Natural killer cell (primary cell): ENCODE results near the gene MAD1L1. TPM values are rescaled to one million over a fixed set of nuclear protein-coding genes. Genes with fewer than 3 reads are reported as not detected.
"Not testable (repeated sequence)": the region's sequence is repeated elsewhere in the genome, so short reads cannot be mapped to it uniquely, and the experiment has no call there.

Experiments
- ATAC-seq, 3 donors: fragments of 150-1000 bp in 2 of 3; fragments of 200-7000 bp in 1 of 3; cut with Tn5 transposase; 1 replicate in 1 of 3; 2 replicates in 2 of 3; pipeline ENCODE4 v1.10.0; 2021; ENCODE audit warnings: mild to moderate bottlenecking in 2 of 3, moderate library complexity in 2 of 3
- DNase-seq, 2 donors: peaks; one replicate each; pipeline versions ENCODE4 v3.0.0 to v3.0.0-alpha.2; 2013 to 2021; ENCODE audit warnings: mixed read lengths in 1 of 2
- H3K27ac ChIP-seq: one replicate; pipeline ENCODE4 v1.5.1; 2013; ENCODE audit warnings: mild to moderate bottlenecking, low read length
- H3K27me3 ChIP-seq: one replicate; pipeline ENCODE4 v1.6.1; 2013; ENCODE audit warnings: low read length; ENCODE audit not compliant: control insufficient read depth, insufficient read depth
- H3K36me3 ChIP-seq: one replicate; pipeline ENCODE4 v1.6.1; 2013; ENCODE audit warnings: low read length; ENCODE audit not compliant: control insufficient read depth, insufficient read depth
- H3K4me1 ChIP-seq: one replicate; pipeline ENCODE4 v1.6.1; 2013; ENCODE audit warnings: low read length; ENCODE audit not compliant: control insufficient read depth, insufficient read depth
- H3K4me3 ChIP-seq: one replicate; pipeline ENCODE4 v1.5.1; 2013; ENCODE audit warnings: low read length
- H3K9me3 ChIP-seq: one replicate; pipeline ENCODE4 v1.6.1; 2013; ENCODE audit warnings: low read length; ENCODE audit not compliant: control insufficient read depth, insufficient read depth
- H3K27ac Mint-ChIP-seq, 2 donors: one replicate each; pipeline ENCODE4 v1.8.0; 2022; ENCODE audit warnings: mild to moderate bottlenecking in 2 of 2, mixed read lengths in 2 of 2, moderate library complexity in 1 of 2
- H3K27me3 Mint-ChIP-seq, 2 donors: one replicate each; pipeline ENCODE4 v1.8.0; 2022; ENCODE audit warnings: low read depth in 2 of 2, mixed read lengths in 2 of 2
- H3K36me3 Mint-ChIP-seq: one replicate; pipeline ENCODE4 v1.8.0; 2022; ENCODE audit warnings: mixed read lengths
- H3K4me1 Mint-ChIP-seq, 2 donors: one replicate each; pipeline ENCODE4 v1.8.0; 2022; ENCODE audit warnings: mixed read lengths in 2 of 2
- H3K4me3 Mint-ChIP-seq: one replicate; pipeline ENCODE4 v1.8.0; 2022; ENCODE audit warnings: mild to moderate bottlenecking, moderate library complexity, mixed read lengths
- H3K9me3 Mint-ChIP-seq, 2 donors: one replicate each; pipeline ENCODE4 v1.8.0; 2022; ENCODE audit warnings: mixed read lengths in 2 of 2
- WGBS: methylation state at CpG from one replicate; pipeline ENCODE4 v1.1.7; 2013; ENCODE audit warnings: missing lambda C conversion rate; ENCODE audit not compliant: insufficient coverage; 5-methylcytosine and 5-hydroxymethylcytosine counted together
- intact Hi-C: fragments of 100-400 bp; cut with micrococcal nuclease; formaldehyde crosslinking; loops from one replicate; pipeline ENCODE4 v1.14.2; 2022
- total RNA-seq, 4 donors: library from RNA; stranded (reverse); fragments of 120-200 nt in 1 of 4; gene quantifications; one replicate each; pipeline versions ENCODE4 v1.2.3 to v1.2.4, GENCODE V29; 2013 to 2022
- TF ChIP-seq, protein P1 (sequence below): fragments of 200-600 bp; IDR thresholded peaks from one replicate; pipeline ENCODE4 v1.8.0; 2022; ENCODE audit warnings: antibody characterized with exemption

MAD1L1 gene
- total RNA-seq, 3 donors from 2014 or later (not counting 1 experiment from before 2014, with no cell fraction given) = 53.6 to 81.2 (median 77.4) TPM

DNA sequence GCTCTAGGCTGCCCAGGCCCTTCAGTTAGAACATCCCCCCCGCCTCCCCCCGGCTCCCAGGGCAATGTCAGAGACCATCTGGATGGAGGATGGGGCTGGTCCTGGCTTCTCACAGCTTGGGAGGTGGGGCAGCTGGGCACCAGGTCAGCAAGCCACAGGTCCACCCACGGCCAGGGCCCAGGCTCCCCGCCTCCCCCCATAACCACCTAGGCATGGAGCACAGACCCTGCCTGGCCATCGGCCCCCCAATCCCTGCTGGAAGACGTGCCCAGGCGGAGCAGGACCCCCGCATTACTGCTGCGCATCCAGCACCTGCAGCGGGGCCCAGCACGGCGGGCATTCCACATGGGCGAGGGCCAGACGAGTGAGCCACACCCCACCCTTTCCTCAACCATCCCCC is 393.0 kb downstream of the MAD1L1 start:
- Mint-ChIP-seq H3K27ac (no peak overlapping the region), H3K27me3 (no peaks in the 10 kb centered on the region), H3K36me3 (no peaks in the 10 kb centered on the region), H3K4me3 (no peak overlapping the region), H3K9me3 (peaks cover 0 to 2% of the 10 kb centered on the region in 2 donors), H3K4me1 (no peaks in the 10 kb centered on the region)
- Histone ChIP-seq H3K27ac (no peak overlapping the region), H3K9me3 (no peaks in the 10 kb centered on the region), H3K4me3 (no peak overlapping the region), H3K27me3 (no peaks in the 10 kb centered on the region), H3K36me3 (no peaks in the 10 kb centered on the region), H3K4me1 (no peaks in the 10 kb centered on the region)
- intact Hi-C loops = no loop called here
- TF ChIP-seq, protein P1, sequence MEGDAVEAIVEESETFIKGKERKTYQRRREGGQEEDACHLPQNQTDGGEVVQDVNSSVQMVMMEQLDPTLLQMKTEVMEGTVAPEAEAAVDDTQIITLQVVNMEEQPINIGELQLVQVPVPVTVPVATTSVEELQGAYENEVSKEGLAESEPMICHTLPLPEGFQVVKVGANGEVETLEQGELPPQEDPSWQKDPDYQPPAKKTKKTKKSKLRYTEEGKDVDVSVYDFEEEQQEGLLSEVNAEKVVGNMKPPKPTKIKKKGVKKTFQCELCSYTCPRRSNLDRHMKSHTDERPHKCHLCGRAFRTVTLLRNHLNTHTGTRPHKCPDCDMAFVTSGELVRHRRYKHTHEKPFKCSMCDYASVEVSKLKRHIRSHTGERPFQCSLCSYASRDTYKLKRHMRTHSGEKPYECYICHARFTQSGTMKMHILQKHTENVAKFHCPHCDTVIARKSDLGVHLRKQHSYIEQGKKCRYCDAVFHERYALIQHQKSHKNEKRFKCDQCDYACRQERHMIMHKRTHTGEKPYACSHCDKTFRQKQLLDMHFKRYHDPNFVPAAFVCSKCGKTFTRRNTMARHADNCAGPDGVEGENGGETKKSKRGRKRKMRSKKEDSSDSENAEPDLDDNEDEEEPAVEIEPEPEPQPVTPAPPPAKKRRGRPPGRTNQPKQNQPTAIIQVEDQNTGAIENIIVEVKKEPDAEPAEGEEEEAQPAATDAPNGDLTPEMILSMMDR = no peak
- no peak for ATAC-seq
- WGBS = 96% methylated on average over 14 of the region's 14 CpGs
- DNase-seq = no peak

DNA sequence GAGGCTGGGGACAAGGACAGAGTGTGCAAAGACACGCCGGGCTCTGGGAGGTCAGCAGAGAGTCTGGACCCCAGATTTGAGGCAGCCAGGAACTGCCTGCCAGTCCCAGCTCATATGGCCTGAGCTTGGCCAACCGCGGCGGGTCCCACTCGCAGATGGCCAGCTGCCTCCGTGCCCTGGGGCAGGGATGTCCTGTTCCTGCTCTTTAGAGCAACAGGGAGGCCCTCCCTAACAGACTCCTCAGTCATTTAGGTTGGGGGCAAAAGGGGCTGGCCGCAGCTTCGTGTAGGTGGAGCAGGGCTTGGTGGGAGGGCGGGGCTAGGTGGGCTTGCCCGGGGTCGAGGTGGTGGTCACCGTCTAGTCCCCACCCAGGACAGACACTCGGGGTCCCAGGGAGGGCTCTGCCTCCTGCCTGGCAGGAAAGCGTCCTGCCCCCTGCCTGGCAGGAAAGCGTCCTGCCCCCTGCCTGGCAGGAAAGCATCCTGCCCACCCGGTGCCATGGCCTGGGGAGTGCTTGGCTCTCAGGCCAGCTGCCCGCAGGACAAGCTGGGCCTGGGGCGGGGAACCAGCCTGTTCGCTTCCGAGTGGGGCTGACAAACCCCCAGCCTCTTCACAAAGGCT is 393.7 kb downstream of the MAD1L1 start:
- H3K27ac ChIP-seq, H3K27me3 Mint-ChIP-seq, H3K4me3 ChIP-seq, H3K36me3 Mint-ChIP-seq, H3K9me3 Mint-ChIP-seq, ATAC-seq, H3K27me3 ChIP-seq, H3K36me3 ChIP-seq, H3K4me3 Mint-ChIP-seq, H3K9me3 ChIP-seq, H3K4me1 ChIP-seq, intact Hi-C loops, DNase-seq, H3K4me1 Mint-ChIP-seq, H3K27ac Mint-ChIP-seq: not testable (repeated sequence)
- WGBS = 96% methylated on average over 19 of the region's 21 CpGs

DNA sequence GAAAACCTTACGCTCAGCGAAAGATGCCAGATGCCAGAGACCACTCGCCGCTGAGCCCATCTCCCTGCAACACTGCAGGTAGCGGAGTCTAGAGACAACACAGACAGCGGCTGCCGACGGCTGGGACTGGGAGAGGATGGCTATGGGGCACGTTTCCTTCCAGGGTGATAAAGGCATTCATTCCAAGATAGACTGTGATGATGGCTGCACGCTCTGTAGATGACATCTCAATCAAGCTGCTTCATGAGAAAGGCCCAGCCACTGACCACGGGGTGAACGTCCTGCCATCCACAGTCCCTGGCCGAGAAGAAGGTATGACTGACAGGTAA is 394.2 kb downstream of the MAD1L1 start:
- not testable (repeated sequence) for H3K4me1 Mint-ChIP-seq

DNA sequence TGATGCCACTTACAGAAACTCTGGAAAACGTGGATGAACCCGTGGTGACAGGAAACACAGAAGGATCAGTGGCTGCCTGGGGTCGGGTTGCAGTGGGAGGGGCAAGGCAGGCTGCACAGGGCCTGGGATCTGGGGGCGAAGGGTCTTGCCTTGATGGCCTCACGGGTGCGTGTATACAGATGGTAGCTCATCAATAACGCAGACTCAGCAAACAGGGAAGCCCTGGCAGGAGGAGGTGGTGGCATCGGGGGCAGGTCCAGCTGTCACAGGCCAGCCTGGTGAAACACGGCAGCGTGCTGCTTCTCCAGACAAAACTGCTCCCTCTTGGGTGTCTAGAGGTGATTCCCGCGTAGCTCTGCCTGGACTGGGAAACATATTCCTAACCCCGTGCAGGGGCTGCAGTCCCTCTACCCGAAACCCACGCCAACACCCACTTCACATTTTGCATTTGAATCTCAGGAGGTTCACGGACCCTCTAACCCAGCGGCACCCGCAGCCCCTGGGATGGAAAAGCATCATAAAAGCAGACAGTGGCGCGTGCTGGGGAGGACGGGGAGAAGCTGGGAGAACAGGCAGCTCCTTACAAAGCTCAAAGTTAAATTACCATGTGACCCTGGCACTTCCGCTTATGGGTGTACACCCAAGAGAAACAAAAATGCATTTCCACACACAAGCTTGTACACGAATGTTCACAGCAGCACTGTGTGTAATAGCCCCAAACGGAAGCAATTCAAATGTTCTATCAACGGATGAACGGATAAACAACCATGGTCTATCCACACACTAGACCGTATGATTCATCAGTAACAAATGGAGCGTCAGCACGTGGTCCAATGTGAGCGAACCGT is 394.8 kb downstream of the MAD1L1 start:
- H3K36me3 Mint-ChIP-seq = not testable (repeated sequence)

More for the DNA sequence above, 394.2 kb downstream of the MAD1L1 start:
- H3K27me3 Mint-ChIP-seq, H3K36me3 Mint-ChIP-seq, ATAC-seq, H3K27me3 ChIP-seq, H3K4me1 ChIP-seq, H3K9me3 Mint-ChIP-seq, H3K36me3 ChIP-seq, H3K4me3 Mint-ChIP-seq, DNase-seq, H3K27ac ChIP-seq, intact Hi-C loops, H3K27ac Mint-ChIP-seq, H3K4me3 ChIP-seq, H3K9me3 ChIP-seq: not testable (repeated sequence)
- 95% methylated on average over 13 of the region's 13 CpGs for WGBS

DNA sequence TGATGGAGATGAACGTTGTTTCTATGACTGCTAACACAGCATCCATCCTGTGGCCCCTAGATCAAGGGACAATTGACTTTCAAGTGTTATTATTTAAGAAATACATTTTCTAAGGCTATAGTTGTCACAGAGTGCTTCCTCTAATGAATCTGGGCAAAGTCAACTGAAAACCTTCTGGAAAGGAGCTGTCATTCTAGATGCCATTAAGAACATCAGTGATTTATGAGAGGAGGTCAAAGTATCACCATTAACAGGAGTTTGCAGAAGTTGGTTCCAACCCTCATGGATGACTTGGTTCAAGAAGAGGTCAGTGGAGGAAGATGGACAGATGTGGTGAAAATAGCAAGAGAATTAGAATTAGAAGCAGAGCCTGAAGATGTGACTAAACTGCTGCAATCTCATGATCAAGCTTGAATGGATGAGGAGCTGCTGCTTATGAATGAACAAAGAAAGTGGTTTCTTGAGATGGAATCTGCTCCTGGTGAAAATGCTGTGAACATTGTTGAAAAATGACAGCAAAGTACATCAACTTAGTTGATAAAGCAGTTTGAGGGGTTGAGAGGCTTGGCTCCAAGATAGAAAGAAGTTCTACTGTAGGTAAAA is 400.7 kb downstream of the MAD1L1 start:
- H3K4me1 ChIP-seq, H3K27me3 Mint-ChIP-seq, intact Hi-C loops, H3K36me3 Mint-ChIP-seq, H3K36me3 ChIP-seq, H3K9me3 Mint-ChIP-seq, H3K27ac Mint-ChIP-seq, H3K27ac ChIP-seq, ATAC-seq, H3K27me3 ChIP-seq, H3K4me3 Mint-ChIP-seq, H3K4me3 ChIP-seq, H3K9me3 ChIP-seq, DNase-seq: not testable (repeated sequence)
- peaks cover 11 to 22% of the 10 kb centered on the region in 2 donors for H3K4me1 Mint-ChIP-seq
- no CpG with 5 or more reads among the region's 1 CpG for WGBS

More for the DNA sequence above, 394.8 kb downstream of the MAD1L1 start:
- H3K4me3 Mint-ChIP-seq, H3K27me3 ChIP-seq, H3K27ac ChIP-seq, H3K4me1 ChIP-seq, DNase-seq, H3K27me3 Mint-ChIP-seq, H3K36me3 ChIP-seq, H3K27ac Mint-ChIP-seq, H3K9me3 Mint-ChIP-seq, ATAC-seq, intact Hi-C loops, H3K4me1 Mint-ChIP-seq, H3K9me3 ChIP-seq, H3K4me3 ChIP-seq: not testable (repeated sequence)
- 96% methylated on average over 30 of the region's 31 CpGs for WGBS

DNA sequence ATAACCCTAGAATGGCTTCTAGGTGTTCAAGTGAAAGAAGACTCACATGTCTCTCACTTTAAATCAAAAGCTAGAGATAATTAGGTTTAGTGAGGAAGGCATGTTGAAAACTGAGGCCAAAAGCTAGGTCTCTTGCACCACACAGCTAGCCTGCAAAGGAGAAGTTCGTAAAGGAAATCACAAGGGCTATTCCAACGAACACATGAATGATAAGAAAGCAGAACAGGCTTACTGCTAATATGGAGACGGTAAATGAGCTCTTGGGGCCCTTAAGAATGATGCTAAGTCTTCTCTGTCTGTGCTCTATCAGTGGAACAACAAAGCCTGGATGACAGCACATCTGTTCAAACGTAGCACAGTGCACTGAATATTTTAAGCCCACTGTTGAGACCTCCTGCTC is 401.3 kb downstream of the MAD1L1 start:
- ATAC-seq, H3K27ac Mint-ChIP-seq, intact Hi-C loops, H3K27me3 ChIP-seq, H3K4me3 Mint-ChIP-seq, H3K27ac ChIP-seq, DNase-seq, H3K27me3 Mint-ChIP-seq, H3K4me1 ChIP-seq, H3K4me3 ChIP-seq, H3K9me3 Mint-ChIP-seq, H3K36me3 Mint-ChIP-seq, H3K36me3 ChIP-seq, H3K9me3 ChIP-seq: not testable (repeated sequence)
- peaks cover 11 to 22% of the 10 kb centered on the region in 2 donors for H3K4me1 Mint-ChIP-seq
- 90% methylated on average over 3 of the region's 4 CpGs for WGBS

DNA sequence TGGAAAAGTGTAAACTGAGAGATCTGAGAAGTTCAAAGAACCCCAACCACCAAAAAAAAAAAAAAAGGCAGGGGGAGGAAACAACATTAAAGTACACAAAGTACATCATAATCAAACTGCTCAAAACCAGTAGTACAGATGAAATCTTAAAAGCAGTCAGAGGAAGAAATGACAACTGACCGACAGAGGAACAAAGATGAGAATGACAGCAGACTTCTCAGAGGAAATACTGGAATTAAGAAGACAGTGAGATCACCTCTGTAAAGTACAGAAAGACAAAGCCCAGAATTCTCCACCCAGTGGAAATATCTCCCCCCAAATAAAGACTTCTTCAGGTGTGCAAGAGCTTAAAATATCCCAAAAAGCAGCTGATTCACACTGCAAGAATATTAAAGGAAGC is 403.1 kb downstream of the MAD1L1 start:
- H3K36me3 ChIP-seq, H3K9me3 Mint-ChIP-seq, H3K36me3 Mint-ChIP-seq, H3K27me3 Mint-ChIP-seq, H3K27me3 ChIP-seq, intact Hi-C loops, H3K4me3 Mint-ChIP-seq, H3K4me1 ChIP-seq, ATAC-seq, H3K4me3 ChIP-seq, DNase-seq, H3K9me3 ChIP-seq, H3K27ac Mint-ChIP-seq, H3K27ac ChIP-seq: not testable (repeated sequence)
- H3K4me1 Mint-ChIP-seq = peaks cover 11 to 22% of the 10 kb centered on the region in 2 donors
- 100% methylated on average over 1 of the region's 1 CpG for WGBS
